Gastroesophageal sphincter (tissue), 4 donors: ENCODE results near the gene C9orf50. TPM values are rescaled to one million over a fixed set of nuclear protein-coding genes. Genes with fewer than 3 reads are reported as not detected.

Source experiments
- ATAC-seq: fragments of 150-250 bp; one replicate; pipeline ENCODE4 v1.9.1; 2016; ENCODE audit warnings: mild to moderate bottlenecking, moderate library complexity
- H3K27ac ChIP-seq, 4 donors: fragments of 200-600 bp; sonication (generic) in 3 of 4; 1 replicate in 3 of 4; 2 replicates in 1 of 4; pipeline ENCODE4 v1.5.1; 2016 to 2019
- H3K27me3 ChIP-seq: fragments of 200-600 bp; sonication (generic); one replicate; pipeline ENCODE4 v1.5.1; 2019
- H3K36me3 ChIP-seq, 2 donors: fragments of 200-600 bp; sonication (generic); one replicate each; pipeline ENCODE4 v1.5.1; 2019; ENCODE audit warnings: control low read depth in 1 of 2
- H3K4me1 ChIP-seq, 3 donors: fragments of 200-600 bp; sonication (generic); 1 replicate in 2 of 3; 2 replicates in 1 of 3; pipeline ENCODE4 v1.5.1; 2016 to 2019; ENCODE audit warnings: control low read depth in 2 of 3
- H3K4me3 ChIP-seq, 2 donors: fragments of 200-600 bp; sonication (generic); one replicate each; pipeline ENCODE4 v1.5.1; 2019; ENCODE audit warnings: mild to moderate bottlenecking in 1 of 2, moderate library complexity in 1 of 2
- H3K9me3 ChIP-seq, 3 donors: fragments of 200-600 bp; sonication (generic); one replicate each; pipeline ENCODE4 v1.5.1; 2017 to 2019; ENCODE audit warnings: control low read depth in 2 of 3
- CTCF ChIP-seq, 4 experiments: fragments of 200-600 bp in 2 of 4; fragments of 450-650 bp in 2 of 4; sonication (generic) in 1 of 4; IDR thresholded peaks; one replicate each; pipeline ENCODE4 v1.5.1; 2017 to 2019; ENCODE audit warnings: antibody characterized with exemption in 4 of 4, mild to moderate bottlenecking in 2 of 4, moderate library complexity in 2 of 4
- EP300 ChIP-seq: sonication (generic); formaldehyde crosslinking; IDR thresholded peaks from one replicate; pipeline ENCODE4 v1.6.1; 2017; ENCODE audit warnings: antibody characterized with exemption, mild to moderate bottlenecking
- POLR2A ChIP-seq, 2 donors: fragments of 450-650 bp; IDR thresholded peaks; one replicate each; pipeline ENCODE4 v1.6.1; 2017; ENCODE audit warnings: antibody characterized with exemption in 2 of 2, mild to moderate bottlenecking in 2 of 2, moderate library complexity in 1 of 2
- POLR2AphosphoS5 ChIP-seq: sonication (generic); formaldehyde crosslinking; IDR thresholded peaks from one replicate; pipeline ENCODE4 v1.6.1; 2017; ENCODE audit warnings: antibody characterized with exemption
- WGBS, 2 donors: methylation state at CpG; one replicate each; pipeline ENCODE4 v1.1.5; 2018; ENCODE audit warnings: low coverage in 1 of 2; 5-methylcytosine and 5-hydroxymethylcytosine counted together
- total RNA-seq, 4 donors: library from RNA; depleted of rRNA; stranded (reverse); fragments of >200 nt; gene quantifications; one replicate each; pipeline ENCODE4 v1.1.0, GENCODE V29; 2016

Gene C9orf50
- total RNA-seq, 4 donors from 2014 or later: 0.27 TPM; not detected in 3

GRCh38 chr9:129641750-129642585 lies 21.1 kb upstream of the C9orf50 start, which contains the start of gene ASB6:
ASB6 (minus strand) TSS chr9:129642151; CDS start chr9:129641999, 152 bp downstream.
- WGBS, 2 donors: no CpG with 5 or more reads among the region's 93 CpGs
- Histone ChIP-seq H3K36me3 (peaks cover 0 to 25% of the 10 kb centered on the region in 2 donors), H3K4me1 (peaks cover 3 to 40% (median 20%) of the 10 kb centered on the region in 3 donors), H3K27me3 (no peaks in the 10 kb centered on the region), H3K4me3 (peak within 1 kb of the TSS; percentile 61 to 76), H3K27ac (peak within 1 kb of the TSS; percentile 63 to 91 (median 90)), H3K9me3 (no peaks in the 10 kb centered on the region)
- TF ChIP-seq EP300 (no peak), POLR2A (IDR thresholded peaks at IDR 0.05) (peak; percentile 78 to 80), POLR2AphosphoS5 (peak; percentile 93), CTCF (IDR thresholded peaks at IDR 0.05) (peak in 3 of 4 experiments; percentile 100)
- peak; percentile 98 for ATAC-seq

- no peaks in the 10 kb centered on the region for H3K27me3 ChIP-seq
- ATAC-seq: no peak
- TF ChIP-seq EP300: no peak
- no peak for TF ChIP-seq POLR2A (IDR thresholded peaks at IDR 0.05)
- no peak for TF ChIP-seq POLR2AphosphoS5
- H3K36me3 ChIP-seq: peaks cover 0 to 34% of the 10 kb centered on the region in 2 donors
- H3K4me1 ChIP-seq: peaks cover 3 to 42% (median 20%) of the 10 kb centered on the region in 3 donors
- peak overlapping the region; percentile 61 to 76 for H3K4me3 ChIP-seq
- 16 to 40% methylated on average over 1 to 10 of the region's 44 CpGs for WGBS, 2 donors
- no peaks in the 10 kb centered on the region for H3K9me3 ChIP-seq
- peak overlapping the region; percentile 44 to 91 (median 90) for H3K27ac ChIP-seq
These were observed 20.2 kb upstream of the C9orf50 start for GRCh38 chr9:129640871-129641749.

GRCh38 chr9:129640086-129640870 lies 19.4 kb upstream of the C9orf50 start:
- peak; percentile 88 for TF ChIP-seq POLR2AphosphoS5
- TF ChIP-seq CTCF (IDR thresholded peaks at IDR 0.05): no peak
- H3K27me3 ChIP-seq: no peaks in the 10 kb centered on the region
- H3K4me1 ChIP-seq: peaks cover 3 to 42% (median 20%) of the 10 kb centered on the region in 3 donors
- peak overlapping the region in 1 of 2 donors; percentile 76 for H3K4me3 ChIP-seq
- peaks cover 0 to 42% of the 10 kb centered on the region in 2 donors for H3K36me3 ChIP-seq
- H3K9me3 ChIP-seq: no peaks in the 10 kb centered on the region
- no peak for ATAC-seq
- H3K27ac ChIP-seq: peak overlapping the region in 2 of 4 donors; percentile 90 to 91
- 0 to 16% methylated on average over 1 to 4 of the region's 25 CpGs for WGBS, 2 donors

- H3K27me3 ChIP-seq: no peaks in the 10 kb centered on the region
- peaks cover 3 to 42% (median 20%) of the 10 kb centered on the region in 3 donors for H3K4me1 ChIP-seq
- H3K9me3 ChIP-seq: no peaks in the 10 kb centered on the region
- no peak overlapping the region for H3K4me3 ChIP-seq
- peaks cover 0 to 48% of the 10 kb centered on the region in 2 donors for H3K36me3 ChIP-seq
- no CpG with 5 or more reads among the region's 12 CpGs for WGBS, 2 donors
- TF ChIP-seq POLR2AphosphoS5: no peak
- no peak for TF ChIP-seq CTCF (IDR thresholded peaks at IDR 0.05)
- no peak for TF ChIP-seq POLR2A (IDR thresholded peaks at IDR 0.05)
- no peak for TF ChIP-seq EP300
- H3K27ac ChIP-seq: peak overlapping the region in 2 of 4 donors; percentile 90 to 91
- no peak for ATAC-seq
These were observed 18.8 kb upstream of the C9orf50 start for GRCh38 chr9:129639756-129640085.
